GM18951 (cell line): ENCODE data around the gene MBLAC1.

Source experiments
- POLR2A ChIP-seq: IDR thresholded peaks from 4 replicates; pipeline ENCODE4 v1.6.1; 2011; ENCODE audit warnings: mild to moderate bottlenecking; ENCODE audit not compliant: insufficient read length, insufficient read depth; ENCODE audit errors: extremely low read depth
- in situ Hi-C: fragments of 300-500 bp; cut with MboI; formaldehyde crosslinking; loops from one replicate; pipeline ENCODE4 v1.12.0; 2022; ENCODE audit warnings: low sequenced_read_pairs, mixed read lengths, inconsistent platforms; ENCODE audit not compliant: unreplicated experiment

MBLAC1 gene

GRCh38 chr7:100089458-100090196, 37.1 kb upstream of the MBLAC1 start:
- no peak for TF ChIP-seq POLR2A
- in situ Hi-C loops = no loop called here

DNA sequence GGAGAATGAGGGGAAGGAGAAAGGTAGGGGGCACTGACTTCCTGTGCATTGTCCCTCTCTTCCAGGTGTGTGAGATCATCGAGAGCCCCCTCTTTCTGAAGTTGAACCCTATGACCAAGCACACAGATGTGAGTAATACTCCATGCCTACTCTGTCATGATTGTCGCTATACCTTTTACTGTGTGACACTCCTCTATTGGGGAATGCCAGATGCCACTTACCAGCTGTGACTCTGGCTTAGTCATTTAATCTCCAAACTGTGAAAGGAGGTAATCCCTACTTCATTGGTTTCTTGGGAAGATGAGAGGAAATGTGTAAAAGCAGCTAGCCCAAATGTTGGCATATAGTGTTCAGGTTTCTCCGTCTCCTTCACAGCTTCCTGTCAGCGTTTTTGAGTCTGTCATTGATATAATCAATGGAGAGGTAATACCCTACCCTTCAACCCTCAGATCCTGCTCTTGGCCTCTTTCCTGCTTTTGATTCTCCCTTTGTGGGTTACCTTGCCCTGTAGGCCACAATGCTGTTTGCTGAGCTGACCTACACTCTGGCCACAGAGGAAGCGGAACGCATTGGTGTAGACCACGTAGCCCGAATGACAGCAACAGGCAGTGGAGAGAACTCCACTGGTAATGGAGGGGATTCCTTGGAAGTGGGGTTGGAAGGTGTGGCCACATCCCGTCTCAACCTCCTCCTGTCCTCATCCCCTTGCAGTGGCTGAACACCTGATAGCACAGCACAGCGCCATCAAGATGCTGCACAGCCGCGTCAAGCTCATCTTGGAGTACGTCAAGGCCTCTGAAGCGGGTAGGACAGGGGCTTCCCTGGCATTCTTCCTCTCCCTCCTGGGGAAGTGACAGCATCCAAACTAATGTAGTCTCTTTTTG, 36.0 kb upstream of the MBLAC1 start:
- peak; percentile 5 for TF ChIP-seq POLR2A
- in situ Hi-C loops = no loop called here

GRCh38 chr7:100091411-100092181, 35.2 kb upstream of the MBLAC1 start:
- TF ChIP-seq POLR2A = no peak

GRCh38 chr7:100093054-100093453, 33.7 kb upstream of the MBLAC1 start:
- in situ Hi-C loops = no loop called here
- TF ChIP-seq POLR2A = no peak

More at GRCh38 chr7:100091411-100092181, 35.2 kb upstream of the MBLAC1 start:
- in situ Hi-C loops = no loop called here

DNA sequence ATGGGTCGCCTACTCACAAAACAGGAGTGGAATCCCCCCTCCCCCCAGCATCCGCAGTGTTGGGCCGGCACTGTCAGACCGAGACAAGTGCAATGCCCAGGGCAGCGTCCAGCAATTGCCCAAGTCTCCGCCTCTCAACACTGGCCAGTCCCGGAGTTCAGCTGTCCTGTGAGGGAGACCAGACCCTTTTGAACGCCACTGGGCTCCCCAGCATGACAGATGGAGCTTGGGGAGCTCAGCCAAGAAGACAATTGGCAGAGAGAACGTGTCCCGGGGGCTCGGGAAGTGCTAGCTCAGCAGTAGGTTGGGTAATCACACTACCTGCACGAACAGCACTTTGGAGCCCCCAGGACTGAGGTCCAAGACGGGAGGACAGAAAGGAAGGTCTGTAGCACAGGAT, 33.3 kb upstream of the MBLAC1 start:
- TF ChIP-seq POLR2A = no peak
- in situ Hi-C loops = no loop called here

GRCh38 chr7:100093925-100094486, 32.8 kb upstream of the MBLAC1 start:
- peak; percentile 31 for TF ChIP-seq POLR2A
- in situ Hi-C loops = no loop called here

DNA sequence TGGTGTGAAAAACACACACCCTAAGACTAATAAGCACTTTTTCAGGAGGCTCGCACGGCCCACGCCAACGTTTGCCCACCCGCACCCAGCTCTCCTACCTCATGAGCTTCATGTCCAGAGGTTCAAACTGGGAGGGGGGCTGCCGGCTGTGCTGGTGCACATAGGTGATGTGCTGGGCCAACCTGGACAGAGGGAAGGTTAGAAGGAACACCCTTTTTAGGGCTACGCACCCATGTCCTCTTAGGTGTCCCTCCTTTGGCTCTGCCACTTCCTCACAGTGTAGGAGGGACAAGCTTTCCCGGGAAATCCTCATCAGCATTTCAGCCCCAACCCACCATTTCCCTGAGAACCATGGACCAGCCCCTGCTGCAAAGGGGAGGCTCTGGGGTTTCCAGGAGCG, 31.5 kb upstream of the MBLAC1 start:
- in situ Hi-C loops = no loop called here
- no peak for TF ChIP-seq POLR2A

DNA sequence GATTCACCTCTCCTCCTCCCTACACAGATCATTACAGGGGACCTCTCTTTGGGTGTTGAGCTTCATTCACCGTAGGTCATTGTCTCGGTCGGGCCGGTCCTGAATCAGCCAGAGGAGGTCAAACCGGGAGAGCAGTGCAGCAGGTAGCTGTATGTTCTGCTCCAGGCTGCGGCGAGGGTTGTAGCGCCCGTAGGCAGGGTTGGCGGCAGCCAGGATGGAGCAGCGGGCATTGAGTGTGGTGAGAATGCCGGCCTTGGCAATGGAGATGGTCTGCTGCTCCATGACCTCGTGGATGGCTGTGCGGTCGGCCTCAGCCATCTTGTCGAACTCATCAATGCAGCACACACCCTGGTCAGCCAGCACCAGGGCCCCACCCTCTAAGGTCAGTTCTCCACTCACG, 31.1 kb upstream of the MBLAC1 start:
- peak; percentile 14 for TF ChIP-seq POLR2A
- in situ Hi-C loops = no loop called here

- no peak for TF ChIP-seq POLR2A
- in situ Hi-C loops = no loop called here
Measured at GRCh38 chr7:100098913-100099312, 27.9 kb upstream of the MBLAC1 start.

DNA sequence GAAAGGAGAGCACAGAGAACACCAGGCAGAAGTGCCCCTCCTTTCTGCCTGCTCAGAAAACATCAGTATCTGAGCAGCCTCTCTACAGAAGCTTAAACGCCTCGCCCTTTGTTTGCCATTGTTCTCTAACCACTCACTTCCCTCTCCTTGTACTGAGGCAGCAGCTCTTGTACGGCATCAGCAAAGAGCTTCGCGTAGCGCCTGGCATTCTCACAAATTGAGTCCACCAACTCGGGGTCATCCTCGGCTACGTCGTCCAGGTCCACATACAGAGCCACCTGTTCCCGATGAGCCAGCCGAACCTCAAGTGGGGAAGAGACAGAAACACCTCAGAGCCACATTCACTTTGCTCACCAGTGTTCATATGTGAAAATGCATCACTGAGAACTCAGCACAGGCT, 27.3 kb upstream of the MBLAC1 start:
- in situ Hi-C loops = no loop called here
- TF ChIP-seq POLR2A = no peak

DNA sequence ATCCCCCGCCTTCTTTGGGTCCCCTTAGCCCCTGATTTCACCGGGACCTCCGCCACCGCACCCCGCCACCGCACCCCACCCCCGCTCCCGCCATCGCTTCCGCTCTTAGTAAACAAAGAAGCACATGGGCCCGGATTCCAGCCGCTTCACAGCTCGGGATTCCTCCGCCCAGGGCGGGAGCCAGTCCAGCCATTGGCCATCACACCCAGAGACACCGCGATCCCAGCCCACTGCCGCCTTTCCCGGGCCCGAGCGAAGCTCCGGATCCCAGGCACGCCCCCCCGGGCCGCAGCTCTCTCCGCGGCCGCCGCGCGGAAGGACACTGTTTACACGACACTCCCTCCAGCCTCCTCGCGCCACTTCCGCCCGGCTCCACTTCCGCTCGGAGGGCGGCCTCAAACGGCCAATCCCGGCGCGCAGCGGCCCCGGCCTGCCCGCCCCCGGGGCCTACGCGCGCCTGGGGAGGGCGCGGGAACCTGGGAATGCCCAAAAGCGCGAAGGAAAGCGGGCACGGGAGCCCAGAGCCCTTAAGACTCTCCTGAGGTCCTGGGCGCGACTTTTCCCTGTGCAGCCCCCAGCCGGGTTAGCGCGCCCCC, 26.2 kb upstream of the MBLAC1 start:
- peak; percentile 20 for TF ChIP-seq POLR2A
- in situ Hi-C loops = no loop called here

DNA sequence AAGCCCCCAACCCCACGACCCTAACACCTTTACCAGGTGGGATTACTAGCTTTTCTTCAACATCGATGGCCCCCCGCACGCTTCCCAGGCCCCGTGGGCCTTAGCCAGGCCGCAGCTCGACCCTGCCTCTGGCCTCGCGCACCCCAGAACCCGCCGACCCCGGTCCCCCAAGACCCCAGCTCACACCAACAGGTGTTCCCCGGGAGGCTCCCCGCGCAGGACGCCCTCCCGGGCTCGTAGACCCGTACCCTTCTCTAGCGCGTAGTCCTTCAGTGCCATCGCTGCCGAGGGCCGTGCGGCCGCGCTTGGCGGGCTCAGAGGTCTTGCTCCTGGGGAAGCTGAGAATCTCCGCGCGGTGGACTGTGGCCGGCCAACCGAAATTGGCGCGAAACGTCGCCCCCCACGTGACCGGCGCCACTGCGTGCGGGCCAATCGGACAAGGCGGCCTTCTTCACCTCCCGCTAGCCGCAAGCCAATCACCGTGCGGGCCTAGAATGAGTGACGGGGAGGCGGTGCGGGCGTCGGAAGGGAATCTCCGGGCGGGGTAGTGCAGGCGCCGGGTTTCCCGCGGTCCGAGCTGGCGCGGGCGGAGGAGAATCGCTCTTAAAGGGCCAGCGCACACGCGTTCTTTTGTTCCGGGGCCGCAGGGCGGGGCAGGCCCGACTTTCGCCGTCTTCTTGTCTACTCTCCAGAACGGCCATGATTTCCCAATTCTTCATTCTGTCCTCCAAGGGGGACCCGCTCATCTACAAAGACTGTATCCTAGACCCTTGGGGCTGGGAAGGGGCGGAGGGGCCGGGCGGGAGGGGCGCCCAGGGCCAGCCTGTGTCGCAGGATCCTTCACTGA, 25.5 kb upstream of the MBLAC1 start, which contains the start of the genes AP4M1 and MCM7:
Gene AP4M1, plus strand, starts transcription at position 628 of the 847 bp plus-strand sequence. Its CDS starts 72 bp downstream, at position 700.
Gene MCM7, minus strand, starts transcription at position 382 of the 847 bp plus-strand sequence. Its CDS starts 103 bp downstream, at position 279.
- in situ Hi-C loops = no loop called here
- TF ChIP-seq POLR2A = peak; percentile 73
